GM23338 (cell line): ENCODE results near the gene SULT6B1. TPM values are rescaled to one million over a fixed set of nuclear protein-coding genes. Genes with fewer than 3 reads are reported as not detected.

Experiments used
- ATAC-seq: fragments of 200-7000 bp; cut with Tn5 transposase; 3 replicates; pipeline ENCODE4 v1.9.1; 2020
- DNase-seq: peaks from one replicate; pipeline ENCODE4 v3.0.0-alpha.2; 2015; ENCODE audit warnings: low spot score
- H2AFZ ChIP-seq: fragments of 200-600 bp; sonication (generic); 2 replicates; pipeline ENCODE4 v1.8.0; 2016; ENCODE audit warnings: antibody characterized with exemption, mild to moderate bottlenecking, moderate library complexity
- H3F3A ChIP-seq: fragments of 200-600 bp; sonication (generic); replicated peaks from 2 replicates; pipeline ENCODE4 v1.8.0; 2017; ENCODE audit warnings: antibody characterized with exemption, mixed run types, low read depth
- H3K27ac ChIP-seq: fragments of 200-600 bp; sonication (generic); 2 replicates; pipeline ENCODE4 v1.6.1; 2016; ENCODE audit warnings: low read depth
- H3K27me3 ChIP-seq: fragments of 200-600 bp; sonication (generic); 2 replicates; pipeline ENCODE4 v1.8.0; 2016; ENCODE audit warnings: mild to moderate bottlenecking, mixed run types, moderate library complexity; ENCODE audit not compliant: insufficient read depth
- H3K36me3 ChIP-seq: fragments of 200-600 bp; sonication (generic); 2 replicates; pipeline ENCODE4 v1.8.0; 2016; ENCODE audit warnings: mild to moderate bottlenecking; ENCODE audit not compliant: insufficient read depth
- H3K4me1 ChIP-seq: fragments of 200-600 bp; sonication (generic); 2 replicates; pipeline ENCODE4 v1.8.0; 2016; ENCODE audit warnings: mild to moderate bottlenecking, moderate library complexity; ENCODE audit not compliant: insufficient read depth
- H3K4me2 ChIP-seq: fragments of 200-600 bp; sonication (generic); 2 replicates; pipeline ENCODE4 v1.7.1; 2017; ENCODE audit warnings: mixed run types
- H3K4me3 ChIP-seq: fragments of 200-600 bp; sonication (generic); 2 replicates; pipeline ENCODE4 v1.6.1; 2016; ENCODE audit warnings: mixed run types
- H3K79me2 ChIP-seq: fragments of 200-600 bp; sonication (generic); replicated peaks from 2 replicates; pipeline ENCODE4 v1.8.0; 2017; ENCODE audit warnings: mild to moderate bottlenecking; ENCODE audit not compliant: insufficient read depth
- H3K9me2 ChIP-seq: fragments of 200-600 bp; sonication (generic); 2 replicates; pipeline ENCODE4 v1.8.0; 2017; ENCODE audit not compliant: insufficient read depth
- H4K20me1 ChIP-seq: fragments of 200-600 bp; sonication (generic); replicated peaks from 2 replicates; pipeline ENCODE4 v1.8.0; 2017; ENCODE audit warnings: mild to moderate bottlenecking; ENCODE audit not compliant: insufficient read depth
- H3K27ac Mint-ChIP-seq: 2 replicates; pipeline ENCODE4 v1.8.0; 2020; ENCODE audit warnings: inconsistent platforms, mild to moderate bottlenecking, moderate library complexity, mixed read lengths
- H3K27me3 Mint-ChIP-seq: 3 replicates; pipeline ENCODE4 v1.8.0; 2022; ENCODE audit warnings: low read depth, mild to moderate bottlenecking, moderate library complexity, mixed read lengths, inconsistent platforms; ENCODE audit not compliant: insufficient read depth, poor library complexity
- H3K36me3 Mint-ChIP-seq: 3 replicates; pipeline ENCODE4 v1.8.0; 2021; ENCODE audit warnings: low read depth, mild to moderate bottlenecking, inconsistent platforms, moderate library complexity, mixed read lengths
- H3K4me1 Mint-ChIP-seq: 3 replicates; pipeline ENCODE4 v1.8.0; 2020; ENCODE audit warnings: mild to moderate bottlenecking, inconsistent platforms, mixed read lengths
- H3K4me3 Mint-ChIP-seq: 3 replicates; pipeline ENCODE4 v1.8.0; 2021; ENCODE audit warnings: moderate library complexity, mild to moderate bottlenecking, inconsistent platforms, mixed read lengths
- H3K9me3 Mint-ChIP-seq: 3 replicates; pipeline ENCODE4 v1.8.0; 2020; ENCODE audit warnings: moderate library complexity, mild to moderate bottlenecking, inconsistent platforms, mixed read lengths
- EZH2phosphoT487 ChIP-seq: fragments of 200-600 bp; sonication (generic); IDR thresholded peaks from one replicate; pipeline ENCODE4 v1.8.1; 2018; ENCODE audit warnings: antibody characterized with exemption; ENCODE audit not compliant: unreplicated experiment
- JUNB ChIP-seq: IDR thresholded peaks from one replicate; pipeline ENCODE4 v1.6.1; 2016; ENCODE audit warnings: antibody characterized with exemption; ENCODE audit not compliant: unreplicated experiment
- polyA plus RNA-seq: library from polyadenylated mRNA; unstranded; fragments of >200 nt; fragmentation: Nextera tagmentation; extraction: Ambion mirVana; gene quantifications from 2 replicates; pipeline ENCODE4 v1.2.1, GENCODE V29; 2016
- total RNA-seq: library from RNA; depleted of rRNA; stranded (reverse); fragments of >200 nt; shearing (Covaris generic); gene quantifications from 2 replicates; pipeline ENCODE4 v1.2.3, GENCODE V29; 2014
- TF ChIP-seq, protein P1 (sequence below): fragments of 250-450 bp; sonication (Bioruptor Pico); IDR thresholded peaks from 2 replicates; pipeline ENCODE4 v1.5.0; 2020; ENCODE audit warnings: mild to moderate bottlenecking, moderate library complexity
- TF ChIP-seq, protein P2 (sequence below), 2 experiments: fragments of 200-600 bp in 1 of 2; sonication (generic) in 1 of 2; conservative IDR thresholded peaks; 2 replicates each; pipeline versions ENCODE4 v1.5.1 to v1.6.1; 2016 to 2017; ENCODE audit warnings: antibody characterized with exemption in 2 of 2, low read depth in 2 of 2, mild to moderate bottlenecking in 2 of 2, moderate library complexity in 1 of 2

SULT6B1 gene
- total and polyA plus RNA-seq, 2 experiments from 2014 or later, result not detected

- TF ChIP-seq, protein P1, sequence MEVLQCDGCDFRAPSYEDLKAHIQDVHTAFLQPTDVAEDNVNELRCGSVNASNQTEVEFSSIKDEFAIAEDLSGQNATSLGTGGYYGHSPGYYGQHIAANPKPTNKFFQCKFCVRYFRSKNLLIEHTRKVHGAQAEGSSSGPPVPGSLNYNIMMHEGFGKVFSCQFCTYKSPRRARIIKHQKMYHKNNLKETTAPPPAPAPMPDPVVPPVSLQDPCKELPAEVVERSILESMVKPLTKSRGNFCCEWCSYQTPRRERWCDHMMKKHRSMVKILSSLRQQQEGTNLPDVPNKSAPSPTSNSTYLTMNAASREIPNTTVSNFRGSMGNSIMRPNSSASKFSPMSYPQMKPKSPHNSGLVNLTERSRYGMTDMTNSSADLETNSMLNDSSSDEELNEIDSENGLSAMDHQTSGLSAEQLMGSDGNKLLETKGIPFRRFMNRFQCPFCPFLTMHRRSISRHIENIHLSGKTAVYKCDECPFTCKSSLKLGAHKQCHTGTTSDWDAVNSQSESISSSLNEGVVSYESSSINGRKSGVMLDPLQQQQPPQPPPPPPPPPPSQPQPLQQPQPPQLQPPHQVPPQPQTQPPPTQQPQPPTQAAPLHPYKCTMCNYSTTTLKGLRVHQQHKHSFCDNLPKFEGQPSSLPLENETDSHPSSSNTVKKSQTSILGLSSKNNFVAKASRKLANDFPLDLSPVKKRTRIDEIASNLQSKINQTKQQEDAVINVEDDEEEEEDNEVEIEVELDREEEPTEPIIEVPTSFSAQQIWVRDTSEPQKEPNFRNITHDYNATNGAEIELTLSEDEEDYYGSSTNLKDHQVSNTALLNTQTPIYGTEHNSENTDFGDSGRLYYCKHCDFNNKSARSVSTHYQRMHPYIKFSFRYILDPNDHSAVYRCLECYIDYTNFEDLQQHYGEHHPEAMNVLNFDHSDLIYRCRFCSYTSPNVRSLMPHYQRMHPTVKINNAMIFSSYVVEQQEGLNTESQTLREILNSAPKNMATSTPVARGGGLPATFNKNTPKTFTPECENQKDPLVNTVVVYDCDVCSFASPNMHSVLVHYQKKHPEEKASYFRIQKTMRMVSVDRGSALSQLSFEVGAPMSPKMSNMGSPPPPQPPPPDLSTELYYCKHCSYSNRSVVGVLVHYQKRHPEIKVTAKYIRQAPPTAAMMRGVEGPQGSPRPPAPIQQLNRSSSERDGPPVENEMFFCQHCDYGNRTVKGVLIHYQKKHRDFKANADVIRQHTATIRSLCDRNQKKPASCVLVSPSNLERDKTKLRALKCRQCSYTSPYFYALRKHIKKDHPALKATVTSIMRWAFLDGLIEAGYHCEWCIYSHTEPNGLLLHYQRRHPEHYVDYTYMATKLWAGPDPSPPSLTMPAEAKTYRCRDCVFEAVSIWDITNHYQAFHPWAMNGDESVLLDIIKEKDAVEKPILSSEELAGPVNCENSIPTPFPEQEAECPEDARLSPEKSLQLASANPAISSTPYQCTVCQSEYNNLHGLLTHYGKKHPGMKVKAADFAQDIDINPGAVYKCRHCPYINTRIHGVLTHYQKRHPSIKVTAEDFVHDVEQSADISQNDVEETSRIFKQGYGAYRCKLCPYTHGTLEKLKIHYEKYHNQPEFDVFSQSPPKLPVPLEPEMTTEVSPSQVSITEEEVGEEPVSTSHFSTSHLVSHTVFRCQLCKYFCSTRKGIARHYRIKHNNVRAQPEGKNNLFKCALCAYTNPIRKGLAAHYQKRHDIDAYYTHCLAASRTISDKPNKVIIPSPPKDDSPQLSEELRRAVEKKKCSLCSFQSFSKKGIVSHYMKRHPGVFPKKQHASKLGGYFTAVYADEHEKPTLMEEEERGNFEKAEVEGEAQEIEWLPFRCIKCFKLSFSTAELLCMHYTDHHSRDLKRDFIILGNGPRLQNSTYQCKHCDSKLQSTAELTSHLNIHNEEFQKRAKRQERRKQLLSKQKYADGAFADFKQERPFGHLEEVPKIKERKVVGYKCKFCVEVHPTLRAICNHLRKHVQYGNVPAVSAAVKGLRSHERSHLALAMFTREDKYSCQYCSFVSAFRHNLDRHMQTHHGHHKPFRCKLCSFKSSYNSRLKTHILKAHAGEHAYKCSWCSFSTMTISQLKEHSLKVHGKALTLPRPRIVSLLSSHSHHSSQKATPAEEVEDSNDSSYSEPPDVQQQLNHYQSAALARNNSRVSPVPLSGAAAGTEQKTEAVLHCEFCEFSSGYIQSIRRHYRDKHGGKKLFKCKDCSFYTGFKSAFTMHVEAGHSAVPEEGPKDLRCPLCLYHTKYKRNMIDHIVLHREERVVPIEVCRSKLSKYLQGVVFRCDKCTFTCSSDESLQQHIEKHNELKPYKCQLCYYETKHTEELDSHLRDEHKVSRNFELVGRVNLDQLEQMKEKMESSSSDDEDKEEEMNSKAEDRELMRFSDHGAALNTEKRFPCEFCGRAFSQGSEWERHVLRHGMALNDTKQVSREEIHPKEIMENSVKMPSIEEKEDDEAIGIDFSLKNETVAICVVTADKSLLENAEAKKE (CRISPR knock-in tag), result no peak
Observed at GRCh38 chr2:37173741-37174140, 14.7 kb downstream of the SULT6B1 start (continued).

DNA sequence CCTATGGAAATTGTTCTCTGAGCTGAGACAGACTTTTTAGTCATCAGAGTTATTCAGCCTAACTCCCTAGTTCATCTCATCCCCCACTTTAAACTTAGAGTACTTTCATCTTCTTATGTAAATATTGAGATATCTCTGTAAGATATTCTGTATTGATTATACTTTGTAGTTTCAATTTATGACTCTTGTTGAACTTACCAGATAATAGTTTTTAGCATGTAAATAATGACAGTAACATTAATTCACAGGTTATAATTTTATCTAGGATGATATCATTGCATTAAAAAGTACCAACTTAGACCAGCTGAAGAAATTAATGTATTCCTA is 16.9 kb downstream of the SULT6B1 start:
- Histone ChIP-seq H3K4me1 (no peaks in the 10 kb centered on the region), H3K79me2 (no peaks in the 10 kb centered on the region), H2AFZ (0 out of 2 replicates have a peak overlapping the region, but pooled peaks have one; percentile 60), H3K27ac (no peak overlapping the region), H3K4me2 (no peak overlapping the region), H3K4me3 (no peak overlapping the region), H3F3A (no peaks in the 10 kb centered on the region), H4K20me1 (no peaks in the 10 kb centered on the region), H3K27me3 (no peaks in the 10 kb centered on the region), H3K36me3 (no peaks in the 10 kb centered on the region), H3K9me2 (no peaks in the 10 kb centered on the region)
- no peak overlapping the region for H3K27ac Mint-ChIP-seq
- no peak overlapping the region for H3K4me3 Mint-ChIP-seq
- H3K36me3 Mint-ChIP-seq, result no peaks in the 10 kb centered on the region
- no peak for TF ChIP-seq EZH2phosphoT487
- no peaks in the 10 kb centered on the region for H3K9me3 Mint-ChIP-seq
- H3K4me1 Mint-ChIP-seq, result peaks cover 2% of the 10 kb centered on the region; the same call in 1 of the 3 replicates
- ATAC-seq (no peak), DNase-seq (no peak)
- H3K27me3 Mint-ChIP-seq, result peaks cover 1% of the 10 kb centered on the region

- peaks cover 2% of the 10 kb centered on the region for H3K27me3 Mint-ChIP-seq
- Histone ChIP-seq H3K27ac (no peak overlapping the region), H2AFZ (peak overlapping the region; percentile 12; the same call in 1 of the 2 replicates), H3K36me3 (peaks cover 4% of the 10 kb centered on the region; the same call in 1 of the 2 replicates), H3F3A (no peaks in the 10 kb centered on the region), H3K9me2 (no peaks in the 10 kb centered on the region), H4K20me1 (no peaks in the 10 kb centered on the region), H3K27me3 (no peaks in the 10 kb centered on the region), H3K4me3 (no peak overlapping the region), H3K79me2 (no peaks in the 10 kb centered on the region), H3K4me1 (no peaks in the 10 kb centered on the region), H3K4me2 (no peak overlapping the region)
- peaks cover 2% of the 10 kb centered on the region; the same call in 1 of the 3 replicates for H3K4me1 Mint-ChIP-seq
- ATAC-seq (peak; percentile 99), DNase-seq (peak; percentile 80)
- TF ChIP-seq, protein P2, sequence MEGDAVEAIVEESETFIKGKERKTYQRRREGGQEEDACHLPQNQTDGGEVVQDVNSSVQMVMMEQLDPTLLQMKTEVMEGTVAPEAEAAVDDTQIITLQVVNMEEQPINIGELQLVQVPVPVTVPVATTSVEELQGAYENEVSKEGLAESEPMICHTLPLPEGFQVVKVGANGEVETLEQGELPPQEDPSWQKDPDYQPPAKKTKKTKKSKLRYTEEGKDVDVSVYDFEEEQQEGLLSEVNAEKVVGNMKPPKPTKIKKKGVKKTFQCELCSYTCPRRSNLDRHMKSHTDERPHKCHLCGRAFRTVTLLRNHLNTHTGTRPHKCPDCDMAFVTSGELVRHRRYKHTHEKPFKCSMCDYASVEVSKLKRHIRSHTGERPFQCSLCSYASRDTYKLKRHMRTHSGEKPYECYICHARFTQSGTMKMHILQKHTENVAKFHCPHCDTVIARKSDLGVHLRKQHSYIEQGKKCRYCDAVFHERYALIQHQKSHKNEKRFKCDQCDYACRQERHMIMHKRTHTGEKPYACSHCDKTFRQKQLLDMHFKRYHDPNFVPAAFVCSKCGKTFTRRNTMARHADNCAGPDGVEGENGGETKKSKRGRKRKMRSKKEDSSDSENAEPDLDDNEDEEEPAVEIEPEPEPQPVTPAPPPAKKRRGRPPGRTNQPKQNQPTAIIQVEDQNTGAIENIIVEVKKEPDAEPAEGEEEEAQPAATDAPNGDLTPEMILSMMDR (conservative IDR thresholded peaks at IDR 0.05; ENCODE audit: low read depth in 2 of 2), result peak; percentile 87 to 97
- TF ChIP-seq JUNB, result no peak
- no peak overlapping the region for H3K27ac Mint-ChIP-seq
- H3K4me3 Mint-ChIP-seq, result no peak overlapping the region
- peaks cover 17% of the 10 kb centered on the region for H3K36me3 Mint-ChIP-seq
- peaks cover 25% of the 10 kb centered on the region for H3K9me3 Mint-ChIP-seq
Observed at GRCh38 chr2:37168217-37168981, 20.1 kb downstream of the SULT6B1 start.
